Omental fat pad (tissue), 4 donors: Measurements from ENCODE around the gene CDK8. TPM values are rescaled to one million over a fixed set of nuclear protein-coding genes. Genes with fewer than 3 reads are reported as not detected.
"Not testable (repeated sequence)": the region's sequence is repeated elsewhere in the genome, so short reads cannot be mapped to it uniquely, and the experiment has no call there.

Experiments used
- ATAC-seq: fragments of 150-250 bp; one replicate; pipeline ENCODE4 v1.9.1; 2016; ENCODE audit warnings: mild to moderate bottlenecking, moderate library complexity; ENCODE audit not compliant: low FRiP score
- DNase-seq: peaks from one replicate; pipeline ENCODE4 v3.0.0-alpha.2; 2019; ENCODE audit warnings: low spot score
- total RNA-seq, 4 donors: library from RNA; depleted of rRNA; stranded (reverse); fragments of >200 nt; gene quantifications; one replicate each; pipeline ENCODE4 v1.1.0, GENCODE V29; 2016
- TF ChIP-seq, protein P1 (sequence below), 3 donors: fragments of 450-650 bp; IDR thresholded peaks; one replicate each; pipeline ENCODE4 v1.5.1; 2016 to 2017; ENCODE audit warnings: antibody characterized with exemption in 3 of 3, mild to moderate bottlenecking in 3 of 3, moderate library complexity in 2 of 3

The CDK8 gene
- total RNA-seq, 4 donors from 2014 or later = 11.7 to 16.6 (median 13.0) TPM

DNA sequence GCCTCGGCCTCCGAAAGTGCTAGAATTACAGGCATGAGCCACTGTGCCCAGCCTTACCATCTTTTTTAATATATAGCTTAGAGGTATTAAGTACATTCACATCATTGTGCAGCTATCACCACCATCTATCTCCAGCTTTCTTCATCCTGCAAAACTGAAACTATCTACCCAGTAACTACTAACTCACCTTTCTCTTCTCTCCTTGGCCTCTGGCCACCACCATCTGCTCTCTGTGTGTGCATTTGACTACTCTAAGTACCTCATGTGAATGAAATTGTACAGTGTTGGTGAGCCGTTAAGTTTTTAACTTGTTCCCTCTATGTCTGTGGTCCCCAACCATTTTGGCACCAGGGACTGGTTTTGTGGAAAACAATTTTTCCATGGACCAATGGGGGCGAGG is 56.1 kb downstream of the CDK8 start:
- ATAC-seq (no peak), DNase-seq (no peak)
- TF ChIP-seq, protein P1, sequence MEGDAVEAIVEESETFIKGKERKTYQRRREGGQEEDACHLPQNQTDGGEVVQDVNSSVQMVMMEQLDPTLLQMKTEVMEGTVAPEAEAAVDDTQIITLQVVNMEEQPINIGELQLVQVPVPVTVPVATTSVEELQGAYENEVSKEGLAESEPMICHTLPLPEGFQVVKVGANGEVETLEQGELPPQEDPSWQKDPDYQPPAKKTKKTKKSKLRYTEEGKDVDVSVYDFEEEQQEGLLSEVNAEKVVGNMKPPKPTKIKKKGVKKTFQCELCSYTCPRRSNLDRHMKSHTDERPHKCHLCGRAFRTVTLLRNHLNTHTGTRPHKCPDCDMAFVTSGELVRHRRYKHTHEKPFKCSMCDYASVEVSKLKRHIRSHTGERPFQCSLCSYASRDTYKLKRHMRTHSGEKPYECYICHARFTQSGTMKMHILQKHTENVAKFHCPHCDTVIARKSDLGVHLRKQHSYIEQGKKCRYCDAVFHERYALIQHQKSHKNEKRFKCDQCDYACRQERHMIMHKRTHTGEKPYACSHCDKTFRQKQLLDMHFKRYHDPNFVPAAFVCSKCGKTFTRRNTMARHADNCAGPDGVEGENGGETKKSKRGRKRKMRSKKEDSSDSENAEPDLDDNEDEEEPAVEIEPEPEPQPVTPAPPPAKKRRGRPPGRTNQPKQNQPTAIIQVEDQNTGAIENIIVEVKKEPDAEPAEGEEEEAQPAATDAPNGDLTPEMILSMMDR (IDR thresholded peaks at IDR 0.05) = no peak

DNA sequence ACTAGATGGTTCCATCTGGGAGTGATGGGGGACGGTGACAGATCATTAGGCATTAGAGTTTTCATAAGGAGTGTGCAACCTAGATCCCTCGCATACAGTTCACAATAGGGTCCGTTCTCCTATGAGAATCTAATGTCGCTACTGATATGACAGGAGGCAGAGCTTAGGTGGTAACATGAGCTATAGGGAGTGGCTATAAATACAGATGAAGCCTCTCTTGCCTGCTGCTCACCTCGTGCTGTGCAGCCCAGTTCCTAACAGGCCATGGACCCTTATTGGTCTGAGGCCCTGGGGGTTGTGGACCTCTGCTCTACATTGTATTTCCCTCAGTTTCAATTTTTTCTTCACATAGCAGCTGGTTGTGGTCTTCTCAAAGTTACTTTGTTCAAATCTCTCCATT is 56.5 kb downstream of the CDK8 start:
- TF ChIP-seq, protein P1 (IDR thresholded peaks at IDR 0.05) = no peak
- DNase-seq (no peak), ATAC-seq (no peak)

DNA sequence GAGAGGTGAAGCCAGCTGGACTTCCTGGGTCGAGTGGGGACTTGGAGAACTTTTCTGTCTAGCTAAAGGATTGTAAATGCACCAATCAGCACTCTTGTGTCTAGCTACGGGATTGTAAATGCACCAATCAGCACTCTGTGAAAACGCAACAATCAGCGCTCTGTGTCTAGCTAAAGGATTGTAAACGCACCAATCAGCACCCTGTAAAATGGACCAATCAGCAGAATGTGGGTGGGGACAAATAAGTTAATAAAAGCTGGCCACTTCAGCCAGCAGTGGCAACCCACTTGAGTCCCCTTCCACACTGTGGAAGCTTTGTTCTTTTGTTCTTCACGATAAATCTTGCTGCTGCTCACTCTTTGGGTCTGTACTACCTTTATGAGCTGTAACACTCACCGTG is 58.1 kb downstream of the CDK8 start:
- ATAC-seq, DNase-seq: not testable (repeated sequence)

DNA sequence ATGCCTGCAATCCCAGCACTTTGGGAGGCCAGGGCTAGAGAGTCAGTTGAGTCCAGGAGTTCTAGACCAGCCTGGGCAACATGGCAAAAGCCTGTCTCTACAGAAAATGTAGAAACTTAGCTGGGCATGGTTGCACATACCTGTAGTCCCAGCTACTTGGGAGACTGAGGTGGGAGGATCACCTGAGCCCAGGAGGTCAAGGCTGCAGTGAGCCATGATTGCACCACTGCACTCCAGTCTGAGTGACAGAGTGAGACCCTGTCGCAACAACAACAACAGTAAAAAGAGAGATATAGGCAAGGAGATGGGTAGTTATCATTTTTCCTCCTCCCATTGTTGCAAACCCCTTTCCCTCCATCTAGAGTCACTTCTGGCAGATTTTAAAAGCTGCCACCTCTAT is 62.2 kb downstream of the CDK8 start:
- ATAC-seq, DNase-seq: not testable (repeated sequence)

DNA sequence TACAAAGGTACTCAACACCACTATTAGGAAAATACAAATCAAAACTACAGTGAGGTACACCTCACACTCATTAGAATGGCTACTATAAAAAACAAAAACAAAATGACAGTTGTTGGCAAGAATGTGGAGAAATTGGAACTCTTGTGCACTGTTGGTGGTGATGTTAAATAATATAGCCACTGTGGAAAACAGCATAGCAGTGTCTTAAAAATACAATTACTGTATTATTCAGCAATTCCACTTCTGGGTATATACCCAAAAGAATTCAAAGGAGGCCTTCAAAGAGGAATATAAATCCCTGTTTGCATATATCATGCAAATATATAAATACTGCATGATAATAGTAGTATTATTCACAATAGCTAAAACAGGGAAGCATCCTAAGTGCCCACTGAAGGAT is 66.8 kb downstream of the CDK8 start:
- ATAC-seq (no peak), DNase-seq (no peak)
- TF ChIP-seq, protein P1 (IDR thresholded peaks at IDR 0.05) = no peak

DNA sequence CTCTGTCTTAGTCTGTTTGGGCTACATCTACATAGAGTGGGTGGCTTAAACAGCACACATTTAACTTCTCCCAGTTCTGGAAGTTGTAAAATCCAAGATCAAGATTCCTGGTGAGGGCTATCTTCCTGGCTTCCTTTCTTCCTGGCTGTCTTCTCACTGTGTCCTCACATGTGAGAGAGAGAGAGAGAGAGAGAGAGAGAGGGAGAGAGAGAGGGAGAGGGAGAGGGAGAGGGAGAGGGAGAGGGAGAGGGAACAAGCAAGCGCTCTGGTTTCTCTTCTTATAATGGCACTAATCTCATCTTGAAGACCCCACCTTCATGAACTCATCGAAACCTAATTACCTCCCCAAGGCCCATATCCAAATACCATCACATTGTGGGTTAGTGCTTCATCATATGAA is 69.2 kb downstream of the CDK8 start:
- DNase-seq = no peak
- TF ChIP-seq, protein P1 (IDR thresholded peaks at IDR 0.05) = no peak
- ATAC-seq = no peak

DNA sequence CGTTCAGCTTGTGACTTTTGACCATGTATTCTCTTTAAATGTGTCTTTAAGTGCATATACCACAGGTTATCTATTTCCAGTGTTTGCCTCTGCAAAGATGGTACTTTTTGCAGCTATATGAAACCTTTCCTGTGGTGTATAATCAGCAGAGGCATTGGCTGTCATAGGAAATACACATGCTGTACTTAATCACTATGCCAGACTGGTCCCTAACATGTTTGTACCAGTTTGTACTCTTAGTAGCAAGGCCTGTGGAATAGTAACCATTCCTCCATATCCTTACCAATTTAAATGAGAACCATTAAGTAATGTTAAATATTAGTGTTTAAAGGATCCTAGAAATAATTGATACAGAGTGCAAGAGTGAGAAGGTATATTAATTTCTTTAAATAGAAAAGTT is 69.8 kb downstream of the CDK8 start:
- DNase-seq (no peak), ATAC-seq (no peak)
- TF ChIP-seq, protein P1 (IDR thresholded peaks at IDR 0.05) = no peak

DNA sequence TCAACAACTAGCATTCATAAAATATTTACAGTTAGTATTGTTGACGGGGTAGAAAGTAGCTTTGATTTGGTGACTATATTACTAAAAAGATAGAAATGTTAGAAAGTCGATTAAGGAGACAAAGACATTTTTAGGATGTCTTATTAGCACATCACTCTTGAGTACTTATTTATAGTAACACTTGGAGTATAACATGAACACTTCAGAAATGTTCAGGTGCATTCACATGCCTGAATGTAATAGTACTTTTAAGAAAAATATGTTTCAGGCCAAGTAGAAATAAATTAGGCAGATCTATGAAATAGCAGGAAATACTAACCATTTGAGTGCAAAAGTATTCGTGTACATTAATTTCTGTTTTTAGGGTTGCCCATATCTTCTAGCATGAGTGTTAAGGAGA is 70.4 kb downstream of the CDK8 start:
- DNase-seq (no peak), ATAC-seq (no peak)
- TF ChIP-seq, protein P1 (IDR thresholded peaks at IDR 0.05) = no peak
